HG02981 (cell line): Measurements from ENCODE around the gene TIMP2.
"Not testable (repeated sequence)": the region's sequence is repeated elsewhere in the genome, so short reads cannot be mapped to it uniquely, and the experiment has no call there.

Experiments used
- ATAC-seq: cut with Tn5 transposase; IDR thresholded peaks from one replicate; pipeline ENCODE4 v1.9.1; 2021; ENCODE audit warnings: mild to moderate bottlenecking, moderate library complexity; ENCODE audit not compliant: unreplicated experiment

The TIMP2 gene

GRCh38 chr17:78892062-78892456 is 33.1 kb downstream of the TIMP2 start:
- ATAC-seq = no peak

DNA sequence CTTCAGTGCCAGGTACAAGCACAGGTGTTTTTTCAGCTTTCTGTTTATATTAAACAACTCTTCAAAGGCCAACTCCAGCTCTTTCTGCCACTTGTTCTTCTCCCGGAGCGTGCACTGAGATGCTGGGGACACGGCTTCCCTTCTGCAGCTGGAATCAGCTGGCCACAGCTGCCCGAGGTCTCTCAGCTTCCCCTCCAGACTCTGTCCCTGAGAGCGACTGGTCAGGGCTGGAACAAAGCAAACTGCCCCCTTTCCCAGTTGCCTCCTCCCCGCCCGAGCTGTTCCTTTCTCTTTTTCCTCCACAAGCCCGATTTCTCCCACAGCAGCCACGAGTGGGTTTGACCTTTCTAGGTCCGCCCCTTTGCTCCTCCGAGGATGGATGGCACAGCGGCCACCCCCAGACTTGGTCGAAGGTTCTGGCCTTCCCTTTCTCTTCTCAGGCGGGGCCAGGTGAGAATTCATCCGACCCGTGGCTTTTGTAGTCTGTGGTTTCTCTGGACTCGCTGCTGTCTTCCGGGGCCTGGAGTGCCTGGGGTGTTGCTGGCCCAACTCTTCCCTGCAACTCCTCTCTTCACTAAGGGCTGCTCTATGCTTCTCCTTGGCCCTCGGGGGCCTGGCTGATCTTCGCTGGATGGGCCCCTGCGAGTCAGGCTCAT is 33.7 kb downstream of the TIMP2 start:
- no peak for ATAC-seq

DNA sequence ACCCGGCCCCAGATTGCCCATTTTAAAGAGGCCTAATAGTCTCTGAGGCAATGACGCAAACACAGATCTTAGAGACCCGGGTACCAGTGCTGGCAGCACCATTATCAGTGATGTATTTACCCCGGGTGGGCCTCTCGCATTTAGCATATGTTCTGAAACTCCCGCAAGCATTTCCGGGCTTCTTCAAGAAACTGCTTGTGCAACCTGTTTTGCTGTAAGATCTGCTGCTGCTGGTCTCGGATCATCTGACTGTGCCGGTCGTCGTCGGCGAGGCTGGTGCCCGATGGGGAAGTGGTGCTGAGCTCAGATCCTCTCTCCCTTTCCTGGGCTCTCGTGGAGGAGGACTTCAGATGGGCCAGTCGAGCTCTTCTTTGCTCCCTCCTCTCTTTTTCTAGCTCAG is 34.7 kb downstream of the TIMP2 start:
- no peak for ATAC-seq

- not testable (repeated sequence) for ATAC-seq
These were observed 35.1 kb downstream of the TIMP2 start for GRCh38 chr17:78890096-78890495.

DNA sequence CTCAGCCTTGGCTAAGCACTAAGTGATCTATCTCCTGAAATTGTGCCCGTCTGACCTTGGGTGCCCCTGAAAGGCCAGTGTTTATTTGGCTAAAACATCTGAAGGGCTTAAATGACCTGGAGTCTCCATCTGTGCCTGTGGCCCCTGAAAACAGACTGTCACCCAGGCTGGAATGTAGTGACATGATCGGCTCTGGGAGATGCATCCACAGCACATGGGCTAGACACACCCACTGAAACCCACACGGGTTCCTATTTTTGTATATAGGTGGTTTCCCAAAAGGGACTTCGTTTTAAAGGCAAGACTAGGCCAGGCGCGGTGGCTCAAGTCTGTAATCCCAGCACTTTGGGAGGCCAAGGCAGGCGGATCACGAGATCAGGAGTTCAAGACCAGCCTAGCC is 35.7 kb downstream of the TIMP2 start:
- no peak for ATAC-seq

DNA sequence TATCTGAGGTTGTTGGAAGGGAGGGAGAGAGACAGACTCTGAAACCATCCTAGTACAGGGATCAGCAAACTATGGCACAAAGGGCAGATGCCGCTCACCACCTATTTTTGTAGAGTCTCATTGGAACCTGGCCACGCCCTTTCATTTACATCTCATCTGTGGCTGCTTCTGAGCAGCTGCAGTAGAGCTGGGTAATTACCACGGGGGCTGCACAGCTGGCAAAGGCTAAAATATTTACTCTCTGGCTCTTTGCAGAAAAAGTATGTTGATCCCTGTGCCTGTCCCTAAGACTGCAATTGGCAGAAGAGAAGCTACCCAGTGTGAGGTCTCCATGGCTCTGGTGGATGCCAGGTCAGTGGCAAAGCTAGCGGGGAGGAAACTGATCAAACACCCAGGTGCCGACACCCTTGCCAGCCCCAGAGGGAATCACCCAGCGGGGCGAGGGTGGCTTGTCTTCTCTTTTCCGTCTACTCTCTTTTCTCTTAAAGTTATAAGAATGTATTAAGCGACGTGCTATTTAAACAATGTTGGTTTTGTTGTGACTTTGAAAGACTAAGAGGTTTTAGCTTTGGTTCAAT is 36.2 kb downstream of the TIMP2 start:
- no peak for ATAC-seq

DNA sequence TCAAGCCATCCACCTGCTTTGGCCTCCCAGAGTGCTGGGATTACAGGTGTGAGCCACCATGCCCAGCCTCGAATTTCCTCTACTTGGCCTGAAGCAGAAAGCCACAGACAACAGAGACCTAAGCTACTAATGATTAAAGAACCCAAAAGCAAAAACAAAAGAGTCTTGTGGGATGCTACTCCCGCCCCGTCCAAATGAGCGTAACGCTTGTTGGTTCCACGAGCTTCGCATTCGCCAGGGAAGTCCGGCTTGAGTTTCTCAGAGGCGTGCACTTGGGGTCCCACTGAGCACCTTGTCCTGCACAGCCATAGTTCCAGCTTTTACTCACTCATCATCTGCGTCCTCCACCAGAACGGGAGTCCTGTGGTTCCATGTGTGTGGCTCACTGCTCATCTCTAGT is 38.2 kb downstream of the TIMP2 start:
- no peak for ATAC-seq

DNA sequence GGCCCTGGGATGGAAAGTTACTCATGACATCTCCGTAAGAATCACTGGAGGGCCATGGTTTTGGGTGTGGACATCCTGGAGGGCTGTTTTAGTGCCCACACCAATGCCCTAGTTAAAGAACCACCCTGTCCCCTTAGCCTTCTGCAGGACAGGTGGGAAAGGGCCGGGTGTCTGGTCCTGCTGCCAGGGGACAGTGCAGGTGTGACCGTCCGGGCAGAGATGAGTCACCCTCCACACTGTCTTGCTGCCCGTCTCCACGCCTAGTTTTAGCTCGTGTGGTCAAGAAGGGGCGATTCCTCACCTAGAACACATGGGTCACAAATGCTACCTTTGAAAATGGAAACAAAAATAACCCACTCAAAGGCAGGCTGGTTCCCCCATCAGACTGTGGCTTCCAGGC is 39.2 kb downstream of the TIMP2 start:
- no peak for ATAC-seq

GRCh38 chr17:78884876-78885667 is 40.1 kb downstream of the TIMP2 start:
- ATAC-seq = no peak

DNA sequence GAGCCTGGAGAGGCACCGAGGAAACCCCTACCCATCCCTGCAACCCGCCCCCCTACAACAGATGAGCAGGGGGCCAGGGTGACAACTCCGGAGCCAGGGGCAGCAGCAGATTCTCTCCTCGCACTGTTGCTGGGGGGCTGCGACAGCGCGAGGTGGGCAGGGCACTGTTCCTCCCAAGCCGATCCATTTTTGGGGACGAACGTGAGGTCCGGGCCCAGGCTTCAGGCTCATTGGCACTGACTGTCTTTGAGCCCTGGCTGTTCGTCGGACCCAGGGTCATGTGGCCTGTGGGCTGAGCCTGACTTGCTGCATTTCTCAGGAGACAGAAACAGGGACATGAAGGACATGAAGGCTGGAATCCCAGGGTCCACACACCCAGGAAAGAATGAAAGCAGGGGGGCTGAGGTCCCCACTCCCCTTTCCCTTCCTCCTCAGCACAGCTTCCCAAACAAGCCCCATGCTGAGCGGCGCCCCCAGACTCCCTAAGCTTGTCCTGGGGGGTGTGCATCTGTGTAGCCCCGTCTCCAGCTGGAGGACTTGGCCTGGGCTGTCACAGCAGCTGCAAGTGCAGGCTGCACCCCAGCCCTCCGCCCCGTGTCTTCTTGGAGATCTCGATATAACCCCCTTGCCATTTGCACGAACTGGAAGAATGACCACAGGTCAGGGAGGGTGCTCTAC is 40.9 kb downstream of the TIMP2 start:
- ATAC-seq = no peak

- no peak for ATAC-seq
These were observed 41.6 kb downstream of the TIMP2 start for GRCh38 chr17:78883533-78884131.

- ATAC-seq = no peak
These were observed 42.1 kb downstream of the TIMP2 start for GRCh38 chr17:78883089-78883532.

DNA sequence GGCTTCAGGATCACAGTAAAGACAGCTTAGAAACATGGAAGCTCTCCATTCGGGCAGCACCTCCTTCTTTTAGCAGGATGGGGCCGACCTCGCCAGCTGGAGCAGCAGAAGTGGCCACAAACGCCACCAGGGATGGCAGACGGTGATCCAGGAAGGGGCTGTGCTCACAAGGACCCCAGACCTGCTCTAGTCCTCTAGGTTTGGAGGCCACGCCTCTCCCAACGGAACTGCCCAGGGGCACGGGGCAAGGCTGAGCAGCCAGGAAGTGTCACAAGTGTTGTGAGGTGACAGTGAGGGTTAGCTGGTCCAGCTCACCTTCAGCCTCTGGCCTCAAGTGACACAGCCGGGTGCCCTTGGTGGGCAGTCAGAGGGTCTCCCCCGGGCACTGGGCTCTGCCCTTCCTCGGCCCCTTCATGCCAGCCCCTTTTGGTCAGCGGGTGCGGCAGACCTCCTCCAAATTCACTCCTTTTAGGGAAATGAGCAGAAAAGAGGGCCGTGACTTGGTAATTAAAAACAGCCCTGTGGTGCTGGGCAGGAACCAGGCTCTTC is 42.6 kb downstream of the TIMP2 start:
- ATAC-seq = no peak

GRCh38 chr17:78879635-78880186 is 45.5 kb downstream of the TIMP2 start:
- ATAC-seq = no peak

DNA sequence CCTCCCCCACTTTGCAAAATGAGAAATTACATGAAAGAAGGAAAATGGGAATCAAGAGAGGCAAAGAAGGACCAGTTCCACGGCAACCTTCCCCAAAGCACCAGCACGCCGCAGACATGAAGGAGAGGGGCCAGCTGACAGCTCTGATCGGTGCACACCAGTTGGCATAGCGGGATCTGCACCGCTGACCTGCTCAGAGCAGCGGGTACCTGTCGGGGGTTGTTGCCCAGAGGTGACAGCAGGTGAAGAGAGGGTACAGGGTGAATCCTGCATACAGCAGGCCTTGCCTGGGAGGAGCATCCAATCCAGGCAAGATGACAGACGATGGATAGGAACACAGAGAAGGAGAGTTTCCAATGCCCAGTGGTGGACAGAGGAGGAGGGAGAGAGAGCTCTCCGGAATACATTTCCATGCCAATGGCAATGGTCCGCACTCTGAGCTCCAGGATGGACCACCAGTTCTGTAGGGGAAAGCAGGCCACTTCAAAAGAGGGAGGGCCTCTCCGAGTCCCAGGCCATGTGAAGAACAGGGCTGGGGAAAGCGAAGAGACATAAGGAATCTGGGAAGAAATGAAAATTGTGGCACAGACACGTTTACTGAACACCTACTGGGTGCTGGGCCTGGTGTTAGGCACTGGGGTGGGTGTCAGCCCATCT is 46.2 kb downstream of the TIMP2 start:
- ATAC-seq = no peak

- no peak for ATAC-seq
These were observed 46.9 kb downstream of the TIMP2 start for GRCh38 chr17:78878261-78878660.

DNA sequence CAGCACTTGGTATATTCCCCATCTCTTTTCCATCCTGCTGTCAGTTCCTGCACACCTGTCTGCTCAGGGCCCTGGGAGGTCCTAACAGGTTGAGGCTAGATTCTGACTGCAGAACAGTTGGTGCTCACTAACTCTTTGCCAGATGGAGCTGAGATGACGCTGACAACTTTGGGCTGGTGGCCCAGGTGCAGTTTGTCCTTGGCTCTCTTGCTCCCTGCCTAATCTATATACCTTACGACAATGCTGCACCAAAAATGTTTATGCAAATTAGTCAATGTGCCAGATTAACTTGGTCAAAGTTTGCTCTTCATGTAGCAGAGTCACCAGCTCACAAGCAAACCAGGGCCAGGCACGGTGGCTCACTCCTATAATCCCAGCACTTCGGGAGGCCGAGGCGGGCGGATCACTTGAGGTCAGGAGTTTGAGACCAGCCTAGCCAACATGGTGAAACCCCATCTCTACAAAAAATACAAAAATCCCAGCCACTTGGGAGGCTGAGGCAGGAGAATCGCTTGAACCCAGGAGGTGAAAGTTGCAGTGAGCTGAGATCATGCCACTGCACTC is 48.2 kb downstream of the TIMP2 start:
- not testable (repeated sequence) for ATAC-seq

DNA sequence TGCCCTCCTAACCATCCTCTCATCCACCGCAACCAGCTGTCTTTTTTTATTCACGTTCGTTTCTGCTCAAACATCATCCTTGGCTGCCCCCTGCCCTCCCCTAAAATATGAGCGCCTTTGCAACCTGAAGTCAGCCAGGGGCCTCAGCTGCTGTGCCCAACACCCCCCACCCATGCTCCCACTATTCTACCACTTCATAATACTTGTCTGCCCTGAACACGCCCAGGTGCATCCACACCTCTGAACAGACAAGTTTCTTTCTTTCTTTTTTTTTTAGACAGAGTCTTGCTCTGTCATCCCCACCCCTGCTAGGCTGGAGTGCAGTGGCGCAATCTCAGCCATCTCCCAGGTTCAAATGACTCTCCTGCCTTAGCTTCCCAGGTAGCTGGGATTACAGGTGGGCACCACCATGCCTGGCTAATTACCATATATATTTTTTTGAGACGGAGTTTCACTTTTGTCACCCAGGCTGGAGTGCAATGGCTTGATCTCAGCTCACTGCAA is 49.0 kb downstream of the TIMP2 start:
- no peak for ATAC-seq

- no peak for ATAC-seq
These were observed 49.7 kb downstream of the TIMP2 start for GRCh38 chr17:78875363-78876093.
